SU-DHL-6 (cell line): ENCODE measurements around the gene ROCK2.

Experiments used
- EZH2phosphoT487 ChIP-seq: fragments of 200-600 bp; sonication (generic), shearing (Covaris generic); conservative IDR thresholded peaks from 2 replicates; pipeline ENCODE4 v1.6.1; 2018; ENCODE audit warnings: mild to moderate bottlenecking, antibody characterized with exemption, low read length, moderate library complexity, mixed read lengths
- TF ChIP-seq, protein P1 (sequence below): fragments of 200-600 bp; sonication (generic); IDR thresholded peaks from one replicate; pipeline ENCODE4 v1.5.1; 2017; ENCODE audit warnings: antibody characterized with exemption, mild to moderate bottlenecking, low read length, moderate library complexity; ENCODE audit not compliant: insufficient read depth, poor library complexity, severe bottlenecking

DNA sequence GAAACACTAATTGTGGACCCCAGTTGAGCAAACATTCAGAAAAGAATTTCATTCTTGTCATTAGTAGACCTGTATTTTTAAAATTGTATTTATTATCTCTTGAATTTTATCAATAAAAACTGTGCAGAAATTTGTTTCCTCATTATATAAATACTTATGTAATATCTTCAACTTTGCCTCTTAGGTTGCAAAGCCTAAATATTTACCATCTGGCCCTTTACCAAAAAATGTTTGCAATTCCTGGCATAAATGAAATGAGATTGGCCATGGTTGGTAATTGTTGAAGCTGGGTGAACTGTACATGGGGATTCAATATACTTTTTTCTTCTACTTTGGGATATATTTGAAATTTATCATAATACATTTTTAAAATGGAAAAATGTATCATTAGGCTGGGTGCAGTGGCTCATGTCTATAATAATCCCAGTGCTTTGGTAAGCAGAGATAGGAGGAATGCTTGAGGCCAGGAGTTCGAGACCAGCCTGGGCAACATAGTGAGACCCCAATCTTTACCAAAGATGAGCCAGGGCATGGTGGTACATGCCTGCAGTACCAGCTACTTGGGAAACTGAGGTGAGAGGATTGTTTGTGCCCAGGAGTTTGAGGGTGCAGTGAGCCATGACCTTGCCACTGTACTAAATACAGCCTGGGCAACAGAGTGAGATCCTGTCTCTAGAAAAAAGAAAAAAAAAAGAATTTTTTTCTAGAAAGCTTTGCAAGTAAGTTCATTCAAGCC lies 100.2 kb downstream of the ROCK2 start:
- TF ChIP-seq, protein P1, sequence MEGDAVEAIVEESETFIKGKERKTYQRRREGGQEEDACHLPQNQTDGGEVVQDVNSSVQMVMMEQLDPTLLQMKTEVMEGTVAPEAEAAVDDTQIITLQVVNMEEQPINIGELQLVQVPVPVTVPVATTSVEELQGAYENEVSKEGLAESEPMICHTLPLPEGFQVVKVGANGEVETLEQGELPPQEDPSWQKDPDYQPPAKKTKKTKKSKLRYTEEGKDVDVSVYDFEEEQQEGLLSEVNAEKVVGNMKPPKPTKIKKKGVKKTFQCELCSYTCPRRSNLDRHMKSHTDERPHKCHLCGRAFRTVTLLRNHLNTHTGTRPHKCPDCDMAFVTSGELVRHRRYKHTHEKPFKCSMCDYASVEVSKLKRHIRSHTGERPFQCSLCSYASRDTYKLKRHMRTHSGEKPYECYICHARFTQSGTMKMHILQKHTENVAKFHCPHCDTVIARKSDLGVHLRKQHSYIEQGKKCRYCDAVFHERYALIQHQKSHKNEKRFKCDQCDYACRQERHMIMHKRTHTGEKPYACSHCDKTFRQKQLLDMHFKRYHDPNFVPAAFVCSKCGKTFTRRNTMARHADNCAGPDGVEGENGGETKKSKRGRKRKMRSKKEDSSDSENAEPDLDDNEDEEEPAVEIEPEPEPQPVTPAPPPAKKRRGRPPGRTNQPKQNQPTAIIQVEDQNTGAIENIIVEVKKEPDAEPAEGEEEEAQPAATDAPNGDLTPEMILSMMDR, result no peak
- TF ChIP-seq EZH2phosphoT487, result no peak
